ENCODE results near the gene SARS2. TPM values are rescaled to one million over a fixed set of nuclear protein-coding genes. Genes with fewer than 3 reads are reported as not detected.

SARS2 gene
- total RNA-seq, 2 experiments from 2014 or later, result 35.6 to 40.7 TPM

GRCh38 chr19:38870612-38871011 lies 60.0 kb downstream of the SARS2 start:
- no peaks in the 10 kb centered on the region for H3K27me3 Mint-ChIP-seq
- peak overlapping the region; percentile 43 for H3K27ac Mint-ChIP-seq
- no peak for DNase-seq
- H3K36me3 Mint-ChIP-seq, result peaks cover 26% of the 10 kb centered on the region
- peaks cover 31% of the 10 kb centered on the region for H3K4me1 Mint-ChIP-seq
- POLR2A ChIA-PET, result interaction anchor here (1.1 to 11.9 kb wide), 5 partner anchors 8 to 468 kb away, joined by 3 to 161 read pairs (median 7); partner anchors contain the start of genes ECH1, FAM98C, HNRNPL and RINL
- no peak for ATAC-seq (ENCODE audit: low read depth)
- no peaks in the 10 kb centered on the region for H3K9me3 Mint-ChIP-seq
- peak overlapping the region; percentile 50 for H3K4me3 Mint-ChIP-seq

GRCh38 chr19:38869836-38870607 lies 60.5 kb downstream of the SARS2 start:
- H3K27ac Mint-ChIP-seq, result peak overlapping the region; percentile 89
- no peaks in the 10 kb centered on the region for H3K9me3 Mint-ChIP-seq
- peak overlapping the region; percentile 89 for H3K4me3 Mint-ChIP-seq
- ATAC-seq (ENCODE audit: low read depth) (peak; percentile 97), DNase-seq (peak; percentile 99)
- peaks cover 31% of the 10 kb centered on the region for H3K36me3 Mint-ChIP-seq
- no peaks in the 10 kb centered on the region for H3K27me3 Mint-ChIP-seq
- POLR2A ChIA-PET, result interaction anchor here (1.1 to 11.9 kb wide), 10 partner anchors 8 to 467 kb away, joined by 3 to 161 read pairs (median 8); partner anchors contain the start of genes ECH1, FAM98C, HNRNPL and NFKBIB
- peaks cover 35% of the 10 kb centered on the region for H3K4me1 Mint-ChIP-seq

- Mint-ChIP-seq H3K4me1 (peaks cover 42% of the 10 kb centered on the region), H3K9me3 (no peaks in the 10 kb centered on the region), H3K36me3 (peaks cover 38% of the 10 kb centered on the region), H3K27me3 (no peaks in the 10 kb centered on the region), H3K4me3 (peak overlapping the region; percentile 89), H3K27ac (peak overlapping the region; percentile 89)
- DNase-seq (peak; percentile 60), ATAC-seq (ENCODE audit: low read depth) (no peak)
- POLR2A ChIA-PET, result interaction anchor here (0.5 to 11.9 kb wide), 10 partner anchors 9 to 135 kb away, joined by 3 to 161 read pairs (median 8); partner anchors contain the start of genes ECH1, HNRNPL, MRPS12 and NFKBIB
Observed at GRCh38 chr19:38869160-38869835, 61.3 kb downstream of the SARS2 start.

- DNase-seq (no peak), ATAC-seq (ENCODE audit: low read depth) (no peak)
- Mint-ChIP-seq H3K36me3 (peaks cover 39% of the 10 kb centered on the region), H3K9me3 (no peaks in the 10 kb centered on the region), H3K27me3 (no peaks in the 10 kb centered on the region), H3K4me1 (peaks cover 44% of the 10 kb centered on the region), H3K4me3 (peak overlapping the region; percentile 89), H3K27ac (peak overlapping the region; percentile 89)
- POLR2A ChIA-PET, result interaction anchor here (1.2 to 11.9 kb wide), 9 partner anchors 10 to 134 kb away, joined by 3 to 161 read pairs (median 9); partner anchors contain the start of genes ECH1, HNRNPL, MRPS12 and NFKBIB
Observed at GRCh38 chr19:38868551-38868950, 62.0 kb downstream of the SARS2 start.

GRCh38 chr19:38867171-38867780 lies 63.3 kb downstream of the SARS2 start:
- ATAC-seq (ENCODE audit: low read depth), result no peak
- Mint-ChIP-seq H3K27ac (no peak overlapping the region), H3K4me1 (peaks cover 43% of the 10 kb centered on the region), H3K36me3 (peaks cover 33% of the 10 kb centered on the region), H3K27me3 (no peaks in the 10 kb centered on the region), H3K9me3 (no peaks in the 10 kb centered on the region), H3K4me3 (no peak overlapping the region)
- POLR2A ChIA-PET, result interaction anchor here (1.2 to 11.9 kb wide), 2 partner anchors 17 to 25 kb away, joined by 5 to 161 read pairs; partner anchors contain the start of gene HNRNPL
- DNase-seq, result no peak

Other genes starting within 250 kb of the SARS2 start
- 10 to 100 TPM; 22.7 to 26.4 TPM for gene CAPN12, start 186.3 kb downstream of the SARS2 start, total RNA-seq
- not detected for gene LGALS7, start 157.2 kb downstream of the SARS2 start, total RNA-seq
- not detected for gene LGALS7B, start 141.6 kb downstream of the SARS2 start, total RNA-seq
- 1 to 10 TPM; 3.8 to 4.0 TPM for gene LGALS4, start 117.8 kb downstream of the SARS2 start, total RNA-seq
- 100 to 1,000 TPM; 184 TPM for gene ECH1, start 99.0 kb downstream of the SARS2 start, total RNA-seq
- gene HNRNPL, start 80.8 kb downstream of the SARS2 start, total RNA-seq, result 100 to 1,000 TPM; 441 to 455 TPM
- gene RINL, start 52.5 kb downstream of the SARS2 start, total RNA-seq, result 10 to 100 TPM; 71.3 to 74.2 TPM
- gene SIRT2, start 31.1 kb downstream of the SARS2 start, total RNA-seq, result 10 to 100 TPM; 46.6 to 49.1 TPM
- 10 to 100 TPM; 30.0 to 31.1 TPM for gene NFKBIB, start 30.8 kb downstream of the SARS2 start, total RNA-seq
- 1 to 10 TPM in 1 of 2 experiments, under 1 TPM in 1; 0.88 to 1.3 TPM for gene CCER2, start 18.6 kb downstream of the SARS2 start, total RNA-seq
- 10 to 100 TPM; 36.7 to 47.5 TPM for gene MRPS12, start 181 bp upstream of the SARS2 start, total RNA-seq
- gene FBXO17, start 45.0 kb upstream of the SARS2 start, total RNA-seq, result not detected
- gene FBXO27, start 101.8 kb upstream of the SARS2 start, total RNA-seq, result not detected
- not detected for gene ACP7, start 153.6 kb upstream of the SARS2 start, total RNA-seq
- gene PAK4, start 195.0 kb upstream of the SARS2 start, total RNA-seq, result 10 to 100 TPM; 16.1 to 17.1 TPM

Data from activated naive CD8-positive, alpha-beta T cell treated with anti-CD3 and anti-CD28 coated beads, Interleukin-2, amount 10 ng/mL, durations not matched to agents 7 days and 5 days (primary cell).